Sigmoid colon (tissue), 4 donors: ENCODE results near the gene DOK6.

Experiments used
- CTCF ChIP-seq, 4 experiments: fragments of 450-650 bp in 3 of 4; fragments of 200-600 bp in 1 of 4; IDR thresholded peaks; one replicate each; pipeline ENCODE4 v1.5.1; 2016 to 2019; ENCODE audit warnings: antibody characterized with exemption in 4 of 4, mild to moderate bottlenecking in 3 of 4, moderate library complexity in 2 of 4
- EP300 ChIP-seq, 4 donors: sonication (generic); formaldehyde crosslinking; IDR thresholded peaks; one replicate each; pipeline ENCODE4 v1.6.1; 2017; ENCODE audit warnings: antibody characterized with exemption in 4 of 4
- POLR2A ChIP-seq, 2 donors: fragments of 450-650 bp; IDR thresholded peaks; one replicate each; pipeline ENCODE4 v1.6.1; 2016; ENCODE audit warnings: antibody characterized with exemption in 2 of 2, mild to moderate bottlenecking in 2 of 2, moderate library complexity in 2 of 2
- POLR2AphosphoS5 ChIP-seq, 4 donors: sonication (generic); formaldehyde crosslinking; IDR thresholded peaks; one replicate each; pipeline ENCODE4 v1.6.1; 2017; ENCODE audit warnings: antibody characterized with exemption in 4 of 4

- TF ChIP-seq POLR2AphosphoS5 (IDR thresholded peaks at IDR 0.05) (no peak), CTCF (IDR thresholded peaks at IDR 0.05) (no peak), EP300 (IDR thresholded peaks at IDR 0.05) (no peak), POLR2A (IDR thresholded peaks at IDR 0.05) (no peak)
These were observed 68.8 kb downstream of the DOK6 start for GRCh38 chr18:69469444-69469919.
